NCI-H524 treated with DMSO at 0.1 percent for 48 hours (cell line): ENCODE results near the gene MT1A.
A peak's percentile ranks its signal among the peaks of the same experiment; 100 is the strongest.

ENCODE experiments used
- DNase-seq: peaks from one replicate; lab custom pipeline; 2025; lab: John Stamatoyannopoulos, UW

Gene MT1A

GRCh38 chr16:56631832-56632155 is 6.7 kb upstream of the MT1A start:
- no peak for DNase-seq

- DNase-seq = no peak
These were observed 6.2 kb upstream of the MT1A start, which contains the start of gene MT1M for GRCh38 chr16:56632156-56632847. TSS of gene MT1M (plus strand) at chr16:56632659. CDS start at chr16:56632732, 73 bp downstream.

- no peak for DNase-seq
These were observed 5.6 kb upstream of the MT1A start for GRCh38 chr16:56632848-56633365.

GRCh38 chr16:56633535-56633934 is 4.9 kb upstream of the MT1A start:
- no peak for DNase-seq

- no peak for DNase-seq
These were observed 3.6 kb upstream of the MT1A start for GRCh38 chr16:56634715-56635440.

GRCh38 chr16:56635441-56635967 is 3.0 kb upstream of the MT1A start:
- no peak for DNase-seq

GRCh38 chr16:56636616-56637413 is 1.7 kb upstream of the MT1A start:
- no peak for DNase-seq

- DNase-seq = no peak
These were observed 579 bp downstream of the MT1A start for GRCh38 chr16:56639045-56639444.

GRCh38 chr16:56640076-56640475 is 1.6 kb downstream of the MT1A start:
- DNase-seq = no peak

GRCh38 chr16:56641166-56641565 is 2.7 kb downstream of the MT1A start:
- DNase-seq = no peak

GRCh38 chr16:56643080-56643778 is 4.8 kb downstream of the MT1A start:
- peak; percentile 38 for DNase-seq

GRCh38 chr16:56643833-56644232 is 5.4 kb downstream of the MT1A start:
- DNase-seq = no peak

GRCh38 chr16:56645311-56645710 is 6.8 kb downstream of the MT1A start:
- DNase-seq = no peak

- DNase-seq = no peak
These were observed 7.4 kb downstream of the MT1A start for GRCh38 chr16:56645838-56646237.

- DNase-seq = no peak
These were observed 9.4 kb downstream of the MT1A start for GRCh38 chr16:56647641-56648431.

- no peak for DNase-seq
These were observed 10.8 kb downstream of the MT1A start for GRCh38 chr16:56649271-56649670.

- no peak for DNase-seq
These were observed 11.4 kb downstream of the MT1A start for GRCh38 chr16:56649820-56650219.

- no peak for DNase-seq
These were observed 13.1 kb downstream of the MT1A start, which contains the start of gene MT1B for GRCh38 chr16:56651586-56651985. TSS of gene MT1B (plus strand) at chr16:56651886. CDS start at chr16:56651954, 68 bp downstream.

GRCh38 chr16:56652600-56652999 is 14.1 kb downstream of the MT1A start:
- DNase-seq = no peak

- DNase-seq = no peak
These were observed 14.8 kb downstream of the MT1A start for GRCh38 chr16:56653218-56653617.
